Fibroblast of lung (primary cell): ENCODE data around the gene CREB3.

Experiments
- EZH2 ChIP-seq: IDR thresholded peaks from 2 replicates; pipeline ENCODE4 v1.5.1; 2012; ENCODE audit warnings: low read length, control low read depth, mild to moderate bottlenecking; ENCODE audit errors: missing control alignments
- TF ChIP-seq, protein P1 (sequence below), 2 donors: IDR thresholded peaks in 1 of 2; conservative IDR thresholded peaks in 1 of 2; 1 replicate in 1 of 2; 2 replicates in 1 of 2; pipeline ENCODE4 v1.5.1; 2011 to 2012; ENCODE audit warnings: low read length in 2 of 2, control low read depth in 1 of 2, inconsistent platforms in 1 of 2, low read depth in 1 of 2, mild to moderate bottlenecking in 1 of 2

DNA sequence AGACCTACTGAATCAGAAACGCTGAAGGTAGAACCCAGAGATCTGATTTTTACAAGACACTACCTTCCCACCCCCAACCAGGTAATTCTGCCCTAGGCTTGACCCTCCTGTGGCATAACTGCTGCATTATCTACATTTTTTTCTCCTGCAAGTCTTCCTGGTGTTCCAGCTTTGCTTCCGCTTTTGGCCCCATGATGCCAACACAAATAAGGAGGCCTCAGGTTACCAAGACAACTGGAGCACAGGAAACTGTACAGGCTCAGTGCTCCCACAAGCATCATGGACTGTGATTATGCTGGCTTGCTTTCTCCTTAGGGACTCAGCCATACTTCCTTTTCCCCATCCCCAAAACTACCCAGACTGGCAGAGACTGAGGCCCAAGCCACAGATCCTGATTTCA lies 28.2 kb downstream of the CREB3 start:
- TF ChIP-seq, protein P1, sequence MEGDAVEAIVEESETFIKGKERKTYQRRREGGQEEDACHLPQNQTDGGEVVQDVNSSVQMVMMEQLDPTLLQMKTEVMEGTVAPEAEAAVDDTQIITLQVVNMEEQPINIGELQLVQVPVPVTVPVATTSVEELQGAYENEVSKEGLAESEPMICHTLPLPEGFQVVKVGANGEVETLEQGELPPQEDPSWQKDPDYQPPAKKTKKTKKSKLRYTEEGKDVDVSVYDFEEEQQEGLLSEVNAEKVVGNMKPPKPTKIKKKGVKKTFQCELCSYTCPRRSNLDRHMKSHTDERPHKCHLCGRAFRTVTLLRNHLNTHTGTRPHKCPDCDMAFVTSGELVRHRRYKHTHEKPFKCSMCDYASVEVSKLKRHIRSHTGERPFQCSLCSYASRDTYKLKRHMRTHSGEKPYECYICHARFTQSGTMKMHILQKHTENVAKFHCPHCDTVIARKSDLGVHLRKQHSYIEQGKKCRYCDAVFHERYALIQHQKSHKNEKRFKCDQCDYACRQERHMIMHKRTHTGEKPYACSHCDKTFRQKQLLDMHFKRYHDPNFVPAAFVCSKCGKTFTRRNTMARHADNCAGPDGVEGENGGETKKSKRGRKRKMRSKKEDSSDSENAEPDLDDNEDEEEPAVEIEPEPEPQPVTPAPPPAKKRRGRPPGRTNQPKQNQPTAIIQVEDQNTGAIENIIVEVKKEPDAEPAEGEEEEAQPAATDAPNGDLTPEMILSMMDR (conservative IDR thresholded peaks at IDR 0.05 in 1 of 2, IDR thresholded peaks at IDR 0.05 in 1 of 2; ENCODE audit: low read depth in 1 of 2, low read length in 2 of 2), result no peak
- no peak for TF ChIP-seq EZH2
